Inferior parietal cortex (tissue), 1 donor: Measurements from ENCODE around the gene CLASP2.
"Not testable (repeated sequence)": the region's sequence is repeated elsewhere in the genome, so short reads cannot be mapped to it uniquely, and the experiment has no call there.

Experiments used
- DNase-seq: peaks from one replicate; pipeline ENCODE4 v3.0.0-alpha.2; 2016; ENCODE audit errors: extremely low spot score

Gene CLASP2

GRCh38 chr3:33453331-33453761 lies 264.7 kb downstream of the CLASP2 start:
- DNase-seq: no peak

GRCh38 chr3:33451994-33452393 lies 266.1 kb downstream of the CLASP2 start:
- not testable (repeated sequence) for DNase-seq

- no peak for DNase-seq
These were observed 270.1 kb downstream of the CLASP2 start for GRCh38 chr3:33447958-33448357.

GRCh38 chr3:33447256-33447625 lies 270.8 kb downstream of the CLASP2 start:
- DNase-seq: not testable (repeated sequence)
